ENCODE results near the gene SOX10. TPM values are rescaled to one million over a fixed set of nuclear protein-coding genes. Genes with fewer than 3 reads are reported as not detected.

The SOX10 gene
- total and polyA plus RNA-seq, 9 of the 15 experiments (the other 6 are each of a cell fraction or from before 2014, with no cell fraction given): not detected

- no peaks in the 10 kb centered on the region for H3K9me3 ChIP-seq (replicated peaks; ENCODE audit: control insufficient read depth, insufficient read depth, low read depth, low read length)
- no peak for ATAC-seq
- WGBS (ENCODE audit: insufficient coverage, low coverage, missing lambda C conversion rate): 80% methylated on average over 11 of the region's 32 CpGs
- peaks cover 19% of the 10 kb centered on the region; the same call in 2 of the 3 replicates for H3K36me3 ChIP-seq (ENCODE audit: control insufficient read depth, insufficient read depth, low read length)
- no peaks in the 10 kb centered on the region for H3K79me2 ChIP-seq (ENCODE audit: control insufficient read depth, insufficient read depth, low read length)
- H3K9me1 ChIP-seq (ENCODE audit: control insufficient read depth, insufficient read depth, low read length): no peaks in the 10 kb centered on the region
- H4K20me1 ChIP-seq (replicated peaks; ENCODE audit: control insufficient read depth, insufficient read depth, low read length): no peaks in the 10 kb centered on the region
- in situ Hi-C loops (cut with MboI): no loop called here
- H3K9ac ChIP-seq (ENCODE audit: insufficient read depth in 1 of 2, low read depth in 2 of 2, low read length in 2 of 2): no peak overlapping the region; a peak in 1 of 4 replicates
- ChIA-PET CTCF (ENCODE audit: low intra/inter-chr PET ratio) (no interaction called here), POLR2A (interaction anchor here (0.8 kb wide), 1 partner anchor 16 kb away, joined by 7 read pairs; no protein-coding TSS in a partner anchor)
- H3K4me1 ChIP-seq (replicated peaks in 1 of 2; ENCODE audit: control insufficient read depth in 2 of 2, insufficient read depth in 2 of 2, low read length in 2 of 2): peaks cover 0 to 15% of the 10 kb centered on the region in 2 experiments; a peak in 2 of 5 replicates
- no TSS peak for BruUV-seq (replicated peaks)
- no peaks in the 10 kb centered on the region for H3K27me3 ChIP-seq (ENCODE audit: control insufficient read depth in 2 of 2, insufficient read depth in 2 of 2, low read length in 2 of 2)
- H3K4me2 ChIP-seq (ENCODE audit: insufficient read depth, low read length): no peak overlapping the region
- H3K4me3 ChIP-seq: no peak overlapping the region
- no peak for DNase-seq (ENCODE audit: extremely low read depth in 1 of 4, low spot score in 3 of 4)
- H2AFZ ChIP-seq (ENCODE audit: low read depth, low read length): no peak overlapping the region
- no peak overlapping the region for H3K27ac ChIP-seq (ENCODE audit: extremely low read depth, low read depth, low read length)
- no peak for FAIRE-seq
- intact Hi-C loops (cut with micrococcal nuclease): no loop called here
- no peak for TF ChIP-seq ETS2 (tag; IDR thresholded peaks at IDR 0.05; ENCODE audit: borderline replicate concordance, poor library complexity, severe bottlenecking)
- TF ChIP-seq KDM2B (CRISPR knock-in tag; IDR thresholded peaks at IDR 0.05): no peak
- TF ChIP-seq, protein P1, sequence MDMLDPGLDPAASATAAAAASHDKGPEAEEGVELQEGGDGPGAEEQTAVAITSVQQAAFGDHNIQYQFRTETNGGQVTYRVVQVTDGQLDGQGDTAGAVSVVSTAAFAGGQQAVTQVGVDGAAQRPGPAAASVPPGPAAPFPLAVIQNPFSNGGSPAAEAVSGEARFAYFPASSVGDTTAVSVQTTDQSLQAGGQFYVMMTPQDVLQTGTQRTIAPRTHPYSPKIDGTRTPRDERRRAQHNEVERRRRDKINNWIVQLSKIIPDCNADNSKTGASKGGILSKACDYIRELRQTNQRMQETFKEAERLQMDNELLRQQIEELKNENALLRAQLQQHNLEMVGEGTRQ (CRISPR knock-in tag; IDR thresholded peaks at IDR 0.05): no peak
- no peak for TF ChIP-seq RHOXF2B (CRISPR knock-in tag; conservative IDR thresholded peaks at IDR 0.05)
- TF ChIP-seq ZNF586 (CRISPR knock-in tag; conservative IDR thresholded peaks at IDR 0.05): no peak
- TF ChIP-seq BRD9 (IDR thresholded peaks at IDR 0.05; ENCODE audit: low read depth, partially characterized antibody): no peak
- TF ChIP-seq, protein P2, sequence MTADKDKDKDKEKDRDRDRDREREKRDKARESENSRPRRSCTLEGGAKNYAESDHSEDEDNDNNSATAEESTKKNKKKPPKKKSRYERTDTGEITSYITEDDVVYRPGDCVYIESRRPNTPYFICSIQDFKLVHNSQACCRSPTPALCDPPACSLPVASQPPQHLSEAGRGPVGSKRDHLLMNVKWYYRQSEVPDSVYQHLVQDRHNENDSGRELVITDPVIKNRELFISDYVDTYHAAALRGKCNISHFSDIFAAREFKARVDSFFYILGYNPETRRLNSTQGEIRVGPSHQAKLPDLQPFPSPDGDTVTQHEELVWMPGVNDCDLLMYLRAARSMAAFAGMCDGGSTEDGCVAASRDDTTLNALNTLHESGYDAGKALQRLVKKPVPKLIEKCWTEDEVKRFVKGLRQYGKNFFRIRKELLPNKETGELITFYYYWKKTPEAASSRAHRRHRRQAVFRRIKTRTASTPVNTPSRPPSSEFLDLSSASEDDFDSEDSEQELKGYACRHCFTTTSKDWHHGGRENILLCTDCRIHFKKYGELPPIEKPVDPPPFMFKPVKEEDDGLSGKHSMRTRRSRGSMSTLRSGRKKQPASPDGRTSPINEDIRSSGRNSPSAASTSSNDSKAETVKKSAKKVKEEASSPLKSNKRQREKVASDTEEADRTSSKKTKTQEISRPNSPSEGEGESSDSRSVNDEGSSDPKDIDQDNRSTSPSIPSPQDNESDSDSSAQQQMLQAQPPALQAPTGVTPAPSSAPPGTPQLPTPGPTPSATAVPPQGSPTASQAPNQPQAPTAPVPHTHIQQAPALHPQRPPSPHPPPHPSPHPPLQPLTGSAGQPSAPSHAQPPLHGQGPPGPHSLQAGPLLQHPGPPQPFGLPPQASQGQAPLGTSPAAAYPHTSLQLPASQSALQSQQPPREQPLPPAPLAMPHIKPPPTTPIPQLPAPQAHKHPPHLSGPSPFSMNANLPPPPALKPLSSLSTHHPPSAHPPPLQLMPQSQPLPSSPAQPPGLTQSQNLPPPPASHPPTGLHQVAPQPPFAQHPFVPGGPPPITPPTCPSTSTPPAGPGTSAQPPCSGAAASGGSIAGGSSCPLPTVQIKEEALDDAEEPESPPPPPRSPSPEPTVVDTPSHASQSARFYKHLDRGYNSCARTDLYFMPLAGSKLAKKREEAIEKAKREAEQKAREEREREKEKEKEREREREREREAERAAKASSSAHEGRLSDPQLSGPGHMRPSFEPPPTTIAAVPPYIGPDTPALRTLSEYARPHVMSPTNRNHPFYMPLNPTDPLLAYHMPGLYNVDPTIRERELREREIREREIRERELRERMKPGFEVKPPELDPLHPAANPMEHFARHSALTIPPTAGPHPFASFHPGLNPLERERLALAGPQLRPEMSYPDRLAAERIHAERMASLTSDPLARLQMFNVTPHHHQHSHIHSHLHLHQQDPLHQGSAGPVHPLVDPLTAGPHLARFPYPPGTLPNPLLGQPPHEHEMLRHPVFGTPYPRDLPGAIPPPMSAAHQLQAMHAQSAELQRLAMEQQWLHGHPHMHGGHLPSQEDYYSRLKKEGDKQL (CRISPR knock-in tag; IDR thresholded peaks at IDR 0.05; ENCODE audit: borderline replicate concordance): no peak
- no peak for TF ChIP-seq ADNP (tag; IDR thresholded peaks at IDR 0.05)
- no peak for TF ChIP-seq HMGN3 (IDR thresholded peaks at IDR 0.05; ENCODE audit: borderline replicate concordance, extremely low read depth, insufficient read length, low read depth, low read length)
- no peak for TF ChIP-seq CREB5 (CRISPR knock-in tag; IDR thresholded peaks at IDR 0.05)
- TF ChIP-seq, protein P3, sequence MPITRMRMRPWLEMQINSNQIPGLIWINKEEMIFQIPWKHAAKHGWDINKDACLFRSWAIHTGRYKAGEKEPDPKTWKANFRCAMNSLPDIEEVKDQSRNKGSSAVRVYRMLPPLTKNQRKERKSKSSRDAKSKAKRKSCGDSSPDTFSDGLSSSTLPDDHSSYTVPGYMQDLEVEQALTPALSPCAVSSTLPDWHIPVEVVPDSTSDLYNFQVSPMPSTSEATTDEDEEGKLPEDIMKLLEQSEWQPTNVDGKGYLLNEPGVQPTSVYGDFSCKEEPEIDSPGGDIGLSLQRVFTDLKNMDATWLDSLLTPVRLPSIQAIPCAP (CRISPR knock-in tag; IDR thresholded peaks at IDR 0.05; ENCODE audit: borderline replicate concordance): no peak
- no peak for TF ChIP-seq FOXJ3 (CRISPR knock-in tag; IDR thresholded peaks at IDR 0.05)
Observed at GRCh38 chr22:37926771-37927636, 57.4 kb downstream of the SOX10 start.
